ENCODE data around the gene RABGAP1L. TPM values are rescaled to one million over a fixed set of nuclear protein-coding genes. Genes with fewer than 3 reads are reported as not detected.

Gene RABGAP1L
- total RNA-seq, 2 experiments from 2014 or later = 98.1 to 158 TPM

GRCh38 chr1:174397261-174397660 is 237.9 kb downstream of the RABGAP1L start:
- Histone ChIP-seq H3K4me3 (ENCODE audit: low read depth, low read length, poor library complexity, severe bottlenecking) (no peak overlapping the region), H4K20me1 (ENCODE audit: insufficient read depth, low read length) (no peaks in the 10 kb centered on the region), H3K4me1 (ENCODE audit: insufficient read depth, low read length, poor library complexity, severe bottlenecking) (no peaks in the 10 kb centered on the region), H2AFZ (ENCODE audit: low read length) (no peak overlapping the region), H3K4me2 (ENCODE audit: low read length) (no peak overlapping the region), H3K27ac (ENCODE audit: low read depth, low read length, poor library complexity, severe bottlenecking) (no peak overlapping the region), H3K36me3 (ENCODE audit: insufficient read depth, low read length) (peaks cover 68% of the 10 kb centered on the region), H3K9me3 (ENCODE audit: low read length) (no peaks in the 10 kb centered on the region; the same call in 1 of the 2 replicates), H3K9me2 (ENCODE audit: insufficient read depth, low read length) (no peaks in the 10 kb centered on the region), H3K79me2 (ENCODE audit: insufficient read depth, low read depth, low read length) (no peaks in the 10 kb centered on the region)
- no peak for TF ChIP-seq EZH2phosphoT487 (IDR thresholded peaks at IDR 0.05; ENCODE audit: borderline replicate concordance, low read depth, low read length)
- no peak for TF ChIP-seq CTCF (conservative IDR thresholded peaks at IDR 0.05; ENCODE audit: low read length)
- DNase-seq (ENCODE audit: low spot score) = no peak
- POLR2A ChIA-PET = interaction anchor here (0.7 kb wide), 1 partner anchor 60 kb away, joined by 3 read pairs; no protein-coding TSS in a partner anchor
- intact Hi-C loops (cut with micrococcal nuclease; ENCODE audit: unreplicated experiment) = no loop called here
- no TSS peak for BruUV-seq (replicated peaks)
- CTCF ChIA-PET (ENCODE audit: unreplicated experiment) = no interaction called here

- DNase-seq (ENCODE audit: low spot score) = no peak
- no peaks in the 10 kb centered on the region for H3K4me1 ChIP-seq (ENCODE audit: insufficient read depth, low read length, poor library complexity, severe bottlenecking)
- H3K4me2 ChIP-seq (ENCODE audit: low read length) = no peak overlapping the region
- intact Hi-C loops (cut with micrococcal nuclease; ENCODE audit: unreplicated experiment) = no loop called here
- no peaks in the 10 kb centered on the region; the same call in 1 of the 2 replicates for H3K9me3 ChIP-seq (ENCODE audit: low read length)
- no peak overlapping the region for H3K4me3 ChIP-seq (ENCODE audit: low read depth, low read length, poor library complexity, severe bottlenecking)
- no peak overlapping the region for H2AFZ ChIP-seq (ENCODE audit: low read length)
- H3K9me2 ChIP-seq (ENCODE audit: insufficient read depth, low read length) = no peaks in the 10 kb centered on the region
- peaks cover 64% of the 10 kb centered on the region for H3K36me3 ChIP-seq (ENCODE audit: insufficient read depth, low read length)
- H3K27ac ChIP-seq (ENCODE audit: low read depth, low read length, poor library complexity, severe bottlenecking) = no peak overlapping the region
- no TSS peak for BruUV-seq (replicated peaks)
- no peaks in the 10 kb centered on the region for H4K20me1 ChIP-seq (ENCODE audit: insufficient read depth, low read length)
- POLR2A ChIA-PET = no interaction called here
- no peaks in the 10 kb centered on the region for H3K79me2 ChIP-seq (ENCODE audit: insufficient read depth, low read depth, low read length)
- TF ChIP-seq CTCF (conservative IDR thresholded peaks at IDR 0.05; ENCODE audit: low read length) = no peak
- TF ChIP-seq EZH2phosphoT487 (IDR thresholded peaks at IDR 0.05; ENCODE audit: borderline replicate concordance, low read depth, low read length) = no peak
- CTCF ChIA-PET (ENCODE audit: unreplicated experiment) = no interaction called here
Observed at GRCh38 chr1:174398246-174398645, 238.9 kb downstream of the RABGAP1L start.

GRCh38 chr1:174399211-174399610 is 239.9 kb downstream of the RABGAP1L start:
- POLR2A ChIA-PET = no interaction called here
- H2AFZ ChIP-seq (ENCODE audit: low read length) = no peak overlapping the region
- peaks cover 55% of the 10 kb centered on the region for H3K36me3 ChIP-seq (ENCODE audit: insufficient read depth, low read length)
- CTCF ChIA-PET (ENCODE audit: unreplicated experiment) = no interaction called here
- TF ChIP-seq EZH2phosphoT487 (IDR thresholded peaks at IDR 0.05; ENCODE audit: borderline replicate concordance, low read depth, low read length) = no peak
- no peak for TF ChIP-seq CTCF (conservative IDR thresholded peaks at IDR 0.05; ENCODE audit: low read length)
- no peak for DNase-seq (ENCODE audit: low spot score)
- no peaks in the 10 kb centered on the region for H4K20me1 ChIP-seq (ENCODE audit: insufficient read depth, low read length)
- H3K9me3 ChIP-seq (ENCODE audit: low read length) = no peaks in the 10 kb centered on the region; the same call in 1 of the 2 replicates
- no peaks in the 10 kb centered on the region for H3K4me1 ChIP-seq (ENCODE audit: insufficient read depth, low read length, poor library complexity, severe bottlenecking)
- no TSS peak for BruUV-seq (replicated peaks)
- no peak overlapping the region for H3K27ac ChIP-seq (ENCODE audit: low read depth, low read length, poor library complexity, severe bottlenecking)
- H3K79me2 ChIP-seq (ENCODE audit: insufficient read depth, low read depth, low read length) = no peaks in the 10 kb centered on the region
- no peak overlapping the region for H3K4me3 ChIP-seq (ENCODE audit: low read depth, low read length, poor library complexity, severe bottlenecking)
- no peak overlapping the region for H3K4me2 ChIP-seq (ENCODE audit: low read length)
- no peaks in the 10 kb centered on the region for H3K9me2 ChIP-seq (ENCODE audit: insufficient read depth, low read length)
- intact Hi-C loops (cut with micrococcal nuclease; ENCODE audit: unreplicated experiment) = no loop called here

All from OCI-LY7 (cell line).